ENCODE measurements around the gene ARHGEF3. TPM values are rescaled to one million over a fixed set of nuclear protein-coding genes. Genes with fewer than 3 reads are reported as not detected.

Gene ARHGEF3
- 6.3 and 7.3 TPM in 2 replicates for total RNA-seq

GRCh38 chr3:56801662-56802377, at the start of gene ARHGEF3:
TSS of gene ARHGEF3 (minus strand) at chr3:56801949. CDS start at chr3:56801798, 151 bp downstream.

GRCh38 chr3:56683122-56683817, 118.5 kb downstream of the ARHGEF3 start, which contains the start of gene TASOR:
TSS of gene TASOR (minus strand) at chr3:56683265. CDS start at chr3:56683006, 259 bp downstream.

Other genes starting within 250 kb of the ARHGEF3 start
- gene CCDC66, start 244.8 kb downstream of the ARHGEF3 start, total RNA-seq, result 5.5 and 10.2 TPM in 2 replicates
- 35.9 and 41.0 TPM in 2 replicates for gene TASOR, start 118.7 kb downstream of the ARHGEF3 start, total RNA-seq

All from pericardium fibroblast (primary cell).